Adrenal gland (tissue), 12 donors: ENCODE data around the gene SLC17A4. TPM values are rescaled to one million over a fixed set of nuclear protein-coding genes. Genes with fewer than 3 reads are reported as not detected.

Experiments
- DNase-seq, 7 donors: peaks; one replicate each; pipeline ENCODE4 v3.0.0-alpha.2; 2019 to 2020
- H3K27ac ChIP-seq, 5 donors: fragments of 200-600 bp; sonication (generic) in 4 of 5; 1 replicate in 3 of 5; 2 replicates in 2 of 5; pipeline versions ENCODE4 v1.5.1 to v1.8.0; 2016 to 2020; ENCODE audit warnings: mild to moderate bottlenecking in 1 of 5
- H3K27me3 ChIP-seq: fragments of 200-600 bp; 2 replicates; pipeline ENCODE4 v1.8.0; 2021
- H3K36me3 ChIP-seq, 2 donors: fragments of 200-600 bp; replicated peaks in 1 of 2; 1 replicate in 1 of 2; 2 replicates in 1 of 2; pipeline versions ENCODE4 v1.5.1 to v1.8.0; 2018 to 2022
- H3K4me1 ChIP-seq, 2 donors: fragments of 200-600 bp; replicated peaks in 1 of 2; 1 replicate in 1 of 2; 2 replicates in 1 of 2; pipeline versions ENCODE4 v1.5.1 to v1.8.0; 2018 to 2021
- H3K4me3 ChIP-seq, 4 donors: fragments of 200-600 bp; sonication (generic) in 3 of 4; one replicate each; pipeline ENCODE4 v1.5.1; 2016 to 2018
- H3K9me3 ChIP-seq, 3 donors: fragments of 200-600 bp; sonication (generic) in 1 of 3; replicated peaks in 1 of 3; 1 replicate in 2 of 3; 2 replicates in 1 of 3; pipeline versions ENCODE4 v1.5.1 to v1.8.0; 2016 to 2021
- POLR2A ChIP-seq, 2 donors: fragments of 450-650 bp; IDR thresholded peaks; one replicate each; pipeline ENCODE4 v1.6.1; 2017; ENCODE audit warnings: antibody characterized with exemption in 2 of 2, mild to moderate bottlenecking in 2 of 2, moderate library complexity in 1 of 2
- WGBS, 4 donors: extraction: QIAGEN DNeasy Blood & Tissue Kit in 2 of 4; methylation state at CpG; one replicate each; pipeline versions ENCODE4 v1.1.5 to v1.1.7; 2013 to 2017; 5-methylcytosine and 5-hydroxymethylcytosine counted together
- intact Hi-C, 2 donors: fragments of 100-400 bp; cut with DNase I; formaldehyde crosslinking; loops; one replicate each; pipeline versions ENCODE4 v1.14.1 to v1.15.0; 2022 to 2023
- polyA plus RNA-seq, 3 donors: library from polyadenylated mRNA; stranded (reverse); fragments of 200-250 nt in 2 of 3; fragments of 350-450 nt in 1 of 3; fragmentation: Illumina TruSeq in 1 of 3; extraction: RNeasy Lipid Tissue Mini Kit (QIAGEN cat#74804) in 1 of 3; gene quantifications; one replicate each; pipeline ENCODE4 v1.2.3, GENCODE V29; 2013 to 2014
- total RNA-seq, 9 donors: library from RNA; depleted of rRNA in 4 of 9; stranded (reverse); fragments of >200 nt in 4 of 9; fragments of 120-200 nt in 1 of 9; fragmentation: NEBNext Ultra II Directional in 1 of 9; extraction: Animal tissue kit (Norgen Biotek cat#: 25700) in 1 of 9; gene quantifications; one replicate each; pipeline versions ENCODE4 v1.1.0 to v1.2.4, GENCODE V29; 2013 to 2023
- TF ChIP-seq, protein P1 (sequence below), 6 experiments: fragments of 450-650 bp in 4 of 6; fragments of 200-600 bp in 2 of 6; sonication (generic) in 1 of 6; IDR thresholded peaks; 1 replicate in 5 of 6; 2 replicates in 1 of 6; pipeline versions ENCODE4 v1.5.1 to v1.8.0; 2016 to 2021; ENCODE audit warnings: antibody characterized with exemption in 6 of 6, mild to moderate bottlenecking in 2 of 6, moderate library complexity in 1 of 6
- donor health status: healthy with polysubstance abuse.
- donor health status: Bipolar disorder and iron deficiency.
- donor health status: DM: yes; HTN: yes; CAD: no.
- donor health status: DM: no; HTN: no; CAD: no.
- donor health status: DM: no; HTN: no; CAD: no.
- donor health status: DM: yes; HTN: yes; CAD: no.

Gene SLC17A4
- total and polyA plus RNA-seq, 12 donors: 0.04 TPM; not detected in 11

DNA sequence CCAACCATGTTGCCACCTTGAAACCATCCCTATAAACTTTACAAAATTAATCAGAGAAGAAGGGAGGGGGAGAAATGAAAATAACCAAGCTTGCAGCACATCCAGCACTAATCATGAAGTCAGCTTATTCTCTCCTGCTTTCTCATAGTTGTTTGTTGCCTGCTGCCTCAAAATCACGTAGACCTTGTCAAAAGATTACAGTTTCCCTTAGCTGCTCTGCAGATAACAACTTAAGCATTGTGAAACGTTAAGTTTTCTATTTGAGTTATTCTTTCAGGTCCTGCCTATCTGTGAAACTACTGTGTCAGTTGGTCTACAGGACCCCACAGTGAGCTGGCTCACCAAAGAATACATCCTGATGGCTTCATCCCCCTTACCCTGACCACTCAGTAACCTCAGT lies 32.9 kb downstream of the SLC17A4 start:
- DNase-seq: no peak
- H3K4me3 ChIP-seq: no peak overlapping the region
- TF ChIP-seq POLR2A (IDR thresholded peaks at IDR 0.05): no peak
- TF ChIP-seq, protein P1, sequence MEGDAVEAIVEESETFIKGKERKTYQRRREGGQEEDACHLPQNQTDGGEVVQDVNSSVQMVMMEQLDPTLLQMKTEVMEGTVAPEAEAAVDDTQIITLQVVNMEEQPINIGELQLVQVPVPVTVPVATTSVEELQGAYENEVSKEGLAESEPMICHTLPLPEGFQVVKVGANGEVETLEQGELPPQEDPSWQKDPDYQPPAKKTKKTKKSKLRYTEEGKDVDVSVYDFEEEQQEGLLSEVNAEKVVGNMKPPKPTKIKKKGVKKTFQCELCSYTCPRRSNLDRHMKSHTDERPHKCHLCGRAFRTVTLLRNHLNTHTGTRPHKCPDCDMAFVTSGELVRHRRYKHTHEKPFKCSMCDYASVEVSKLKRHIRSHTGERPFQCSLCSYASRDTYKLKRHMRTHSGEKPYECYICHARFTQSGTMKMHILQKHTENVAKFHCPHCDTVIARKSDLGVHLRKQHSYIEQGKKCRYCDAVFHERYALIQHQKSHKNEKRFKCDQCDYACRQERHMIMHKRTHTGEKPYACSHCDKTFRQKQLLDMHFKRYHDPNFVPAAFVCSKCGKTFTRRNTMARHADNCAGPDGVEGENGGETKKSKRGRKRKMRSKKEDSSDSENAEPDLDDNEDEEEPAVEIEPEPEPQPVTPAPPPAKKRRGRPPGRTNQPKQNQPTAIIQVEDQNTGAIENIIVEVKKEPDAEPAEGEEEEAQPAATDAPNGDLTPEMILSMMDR (IDR thresholded peaks at IDR 0.05): no peak
- intact Hi-C loops: loop anchor here in 1 of 2 donors (5.0 kb wide), 1 partner anchor 105 kb away; no protein-coding TSS in a partner anchor
- H3K4me1 ChIP-seq: no peaks in the 10 kb centered on the region
- H3K27me3 ChIP-seq: no peaks in the 10 kb centered on the region
- H3K36me3 ChIP-seq: no peaks in the 10 kb centered on the region
- no peak overlapping the region for H3K27ac ChIP-seq
- 57 to 70% (median 65%) methylated on average over 2 of the region's 2 CpGs for WGBS, 4 donors
- H3K9me3 ChIP-seq: no peaks in the 10 kb centered on the region

- Histone ChIP-seq H3K9me3 (no peaks in the 10 kb centered on the region), H3K4me1 (no peaks in the 10 kb centered on the region), H3K4me3 (no peak overlapping the region), H3K36me3 (no peaks in the 10 kb centered on the region), H3K27ac (no peak overlapping the region), H3K27me3 (no peaks in the 10 kb centered on the region)
- intact Hi-C loops: loop anchor here in 1 of 2 donors (5.0 kb wide), 1 partner anchor 104 kb away; no protein-coding TSS in a partner anchor
- 61 to 63% (median 61%) methylated on average over 4 of the region's 4 CpGs for WGBS, 4 donors
- TF ChIP-seq, protein P1 (IDR thresholded peaks at IDR 0.05): peak; percentile 17 to 68 (median 54)
- TF ChIP-seq POLR2A (IDR thresholded peaks at IDR 0.05): no peak
- peak; percentile 39 to 79 (median 66) for DNase-seq
Observed at GRCh38 chr6:25788305-25788922, 33.9 kb downstream of the SLC17A4 start.

- intact Hi-C loops: loop anchor here in 1 of 2 donors (5.0 kb wide), 1 partner anchor 103 kb away; no protein-coding TSS in a partner anchor
- Histone ChIP-seq H3K27ac (no peak overlapping the region), H3K27me3 (no peaks in the 10 kb centered on the region), H3K9me3 (no peaks in the 10 kb centered on the region), H3K36me3 (no peaks in the 10 kb centered on the region), H3K4me3 (no peak overlapping the region), H3K4me1 (no peaks in the 10 kb centered on the region)
- no peak for DNase-seq
- WGBS, 4 donors: 75 to 89% (median 83%) methylated on average over 2 of the region's 2 CpGs
- no peak for TF ChIP-seq POLR2A (IDR thresholded peaks at IDR 0.05)
- TF ChIP-seq, protein P1 (IDR thresholded peaks at IDR 0.05): no peak
Observed at GRCh38 chr6:25789475-25789874, 34.9 kb downstream of the SLC17A4 start.

GRCh38 chr6:25792016-25792415 lies 37.5 kb downstream of the SLC17A4 start:
- Histone ChIP-seq H3K4me1 (no peaks in the 10 kb centered on the region), H3K4me3 (no peak overlapping the region), H3K27ac (no peak overlapping the region), H3K27me3 (no peaks in the 10 kb centered on the region), H3K9me3 (no peaks in the 10 kb centered on the region), H3K36me3 (no peaks in the 10 kb centered on the region)
- TF ChIP-seq, protein P1 (IDR thresholded peaks at IDR 0.05): no peak
- TF ChIP-seq POLR2A (IDR thresholded peaks at IDR 0.05): no peak
- WGBS, 4 donors: 81 to 86% (median 83%) methylated on average over 4 of the region's 4 CpGs
- intact Hi-C loops: no loop called here
- DNase-seq: no peak
